Measurements from ENCODE around the gene SCYGR5.
"Not testable (repeated sequence)": the region's sequence is repeated elsewhere in the genome, so short reads cannot be mapped to it uniquely, and the experiment has no call there.

The SCYGR5 gene

DNA sequence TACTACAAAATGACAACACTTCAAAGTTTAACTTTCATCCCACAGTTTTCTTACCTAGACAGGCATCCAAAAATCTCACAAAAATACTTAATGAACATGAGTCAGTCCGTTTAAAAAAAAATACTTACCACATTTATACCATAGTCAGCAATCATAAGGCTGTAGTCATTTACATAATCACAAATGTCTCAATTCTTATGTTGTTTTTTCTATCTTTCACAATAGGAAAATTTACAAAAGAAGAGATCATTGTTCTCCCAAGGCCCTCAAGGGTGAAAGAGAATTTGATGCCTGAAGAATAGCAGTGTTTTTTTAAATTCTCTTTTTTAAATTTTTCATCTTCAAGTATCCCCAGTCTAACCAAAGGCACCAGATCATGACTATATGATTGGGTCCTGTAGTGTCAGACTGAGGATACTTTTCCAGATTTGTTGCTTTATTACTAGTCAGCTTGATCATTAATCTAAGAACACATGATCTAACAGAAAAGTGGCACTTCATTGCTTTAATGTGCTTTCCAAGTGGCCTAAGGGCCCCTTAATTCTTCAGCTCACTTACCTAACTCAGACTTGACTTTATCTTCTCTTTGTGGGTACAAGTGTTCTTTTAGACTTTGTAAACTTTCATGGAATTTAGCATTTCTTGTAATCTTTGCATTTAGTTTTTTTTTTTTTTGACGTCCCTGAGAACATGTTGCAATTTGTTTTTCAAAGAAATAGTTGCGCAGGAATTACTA, 4.7 kb downstream of the SCYGR5 start:
- no peak for FAIRE-seq
- no peak for DNase-seq (ENCODE audit: insufficient read length, low spot score)

DNA sequence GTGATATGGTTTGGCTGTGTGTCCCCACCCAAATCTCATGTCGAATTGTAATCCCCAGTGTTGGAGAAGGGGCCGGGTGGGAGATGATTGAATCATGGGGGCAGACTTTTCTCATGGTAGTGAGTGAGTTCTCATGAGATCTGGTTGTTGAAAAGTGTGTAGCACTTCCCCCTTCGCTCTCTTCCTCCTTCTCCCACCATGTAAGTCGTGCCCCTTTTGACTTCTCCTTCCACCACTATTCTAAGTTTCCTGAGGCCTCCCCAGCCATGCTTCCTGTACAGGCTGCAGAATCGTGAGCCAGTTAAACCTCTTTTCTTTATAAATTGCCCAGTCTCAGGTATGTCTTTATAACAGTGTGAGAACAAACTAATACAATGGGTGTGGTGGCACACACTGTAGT, 7.0 kb downstream of the SCYGR5 start:
- FAIRE-seq; DNase-seq (ENCODE audit: insufficient read length, low spot score): not testable (repeated sequence)

GRCh38 chr2:227674485-227674884, 7.9 kb downstream of the SCYGR5 start:
- FAIRE-seq (no peak), DNase-seq (ENCODE audit: insufficient read length, low spot score) (no peak)

- DNase-seq (ENCODE audit: insufficient read length, low spot score) (no peak), FAIRE-seq (no peak)
These were observed 11.3 kb downstream of the SCYGR5 start for GRCh38 chr2:227677928-227678327.

GRCh38 chr2:227684258-227684657, 17.7 kb downstream of the SCYGR5 start:
- FAIRE-seq (no peak), DNase-seq (ENCODE audit: insufficient read length, low spot score) (no peak)

- FAIRE-seq (no peak), DNase-seq (ENCODE audit: insufficient read length, low spot score) (no peak)
These were observed 20.6 kb downstream of the SCYGR5 start for GRCh38 chr2:227687189-227687588.

DNA sequence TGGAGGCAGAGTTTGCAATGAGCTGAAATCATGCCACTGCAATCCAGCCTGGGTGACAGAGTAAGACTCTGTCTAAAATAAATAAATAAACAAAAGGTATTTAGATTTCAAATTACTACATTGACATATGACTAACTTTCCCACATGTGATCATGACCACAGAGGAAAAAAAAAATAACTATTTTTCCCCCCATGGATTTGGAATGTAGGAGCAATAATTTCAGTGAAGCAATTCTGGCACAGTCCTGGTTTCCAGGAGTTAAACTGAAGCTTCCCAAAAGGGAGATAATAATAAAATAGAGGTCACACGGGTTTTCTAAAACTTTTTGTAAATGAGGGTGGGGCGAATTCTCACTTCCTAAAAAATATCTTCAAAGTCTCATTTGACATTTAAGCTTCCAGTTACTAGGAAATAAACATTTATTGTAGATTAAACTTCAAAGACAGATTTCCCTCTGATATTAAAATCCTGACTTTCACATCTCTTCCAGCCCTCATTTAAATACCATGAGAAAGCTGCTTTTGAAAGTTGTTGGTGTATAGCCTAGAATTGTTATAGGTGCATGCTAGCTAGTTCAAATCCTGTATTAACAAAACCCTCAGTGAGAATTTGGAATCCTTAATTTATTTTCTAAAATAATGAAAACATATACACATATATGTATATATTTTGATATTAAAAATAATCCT, 30.5 kb downstream of the SCYGR5 start:
- DNase-seq (ENCODE audit: insufficient read length, low spot score) (no peak), FAIRE-seq (no peak)

DNA sequence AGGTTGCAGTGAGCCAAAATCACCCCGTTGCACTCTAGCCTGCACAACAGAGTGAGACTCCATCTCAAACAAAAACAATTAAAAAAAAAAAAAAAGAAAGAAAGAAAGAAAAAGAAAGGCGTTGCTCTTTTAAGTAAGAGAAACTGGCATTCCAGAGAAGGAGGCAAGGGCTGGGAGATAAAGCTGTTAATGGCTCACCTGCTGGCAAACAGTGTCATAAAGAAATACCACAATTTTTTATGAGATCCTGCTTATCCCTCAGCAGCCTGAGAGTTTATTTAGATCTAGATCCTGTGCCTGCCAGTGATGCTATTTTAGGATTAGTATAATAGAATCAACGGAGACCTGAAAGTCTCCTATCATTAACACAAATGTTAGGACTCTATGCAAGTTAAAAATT, 35.0 kb downstream of the SCYGR5 start:
- FAIRE-seq, result no peak

GRCh38 chr2:227703280-227703732, 36.7 kb downstream of the SCYGR5 start:
- FAIRE-seq (peak; percentile 49), DNase-seq (ENCODE audit: insufficient read length, low spot score) (peak; percentile 62)

More for the DNA sequence above, 35.0 kb downstream of the SCYGR5 start:
- no peak for DNase-seq (ENCODE audit: insufficient read length, low spot score)

- DNase-seq (ENCODE audit: insufficient read length, low spot score), result peak; percentile 45
- FAIRE-seq, result no peak
These were observed 37.4 kb downstream of the SCYGR5 start for GRCh38 chr2:227703961-227704360.

DNA sequence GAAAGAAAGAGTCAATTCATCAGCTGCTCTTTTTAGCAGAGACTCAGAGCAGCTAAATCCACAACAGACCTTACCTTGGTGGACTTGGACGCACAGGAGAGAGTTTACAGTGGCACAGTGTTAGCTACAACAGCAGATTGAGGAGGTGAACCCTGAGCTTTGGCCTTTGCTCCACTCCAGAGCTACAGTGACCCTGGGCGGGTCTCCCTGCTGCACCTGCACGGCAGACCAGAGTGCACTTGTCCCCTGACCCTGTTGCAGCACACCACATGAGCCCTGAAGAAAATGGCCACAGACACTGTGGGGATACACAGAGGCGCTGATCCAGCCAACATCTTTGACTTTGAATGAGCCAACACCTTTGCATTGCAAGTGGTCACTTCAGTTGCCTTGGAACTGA, 40.3 kb downstream of the SCYGR5 start:
- FAIRE-seq (no peak), DNase-seq (ENCODE audit: insufficient read length, low spot score) (no peak)

GRCh38 chr2:227707390-227707789, 40.8 kb downstream of the SCYGR5 start:
- FAIRE-seq, result no peak
- DNase-seq (ENCODE audit: insufficient read length, low spot score), result no peak

- FAIRE-seq, result no peak
These were observed 44.4 kb downstream of the SCYGR5 start for GRCh38 chr2:227710986-227711385.

DNA sequence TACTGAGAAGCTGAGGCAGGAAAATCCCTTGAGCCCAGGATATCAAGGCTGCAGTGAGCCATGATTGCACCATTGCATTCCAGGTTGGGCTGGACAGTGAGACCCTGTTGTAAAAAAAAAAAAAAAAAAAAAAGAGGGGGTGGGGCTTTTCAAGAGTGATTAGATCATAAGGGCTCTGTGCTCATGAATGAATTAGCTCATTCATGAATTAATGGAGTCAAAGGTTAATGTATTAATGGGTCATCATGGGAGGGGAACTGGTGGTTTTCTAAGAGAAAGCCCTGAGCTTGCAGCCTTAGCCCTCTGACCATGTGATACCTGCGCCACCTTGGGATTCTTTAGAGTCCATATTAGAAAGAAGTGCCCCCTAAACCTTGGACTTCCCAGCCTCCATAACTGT, 46.7 kb downstream of the SCYGR5 start:
- FAIRE-seq (no peak), DNase-seq (ENCODE audit: insufficient read length, low spot score) (no peak)

More at GRCh38 chr2:227710986-227711385, 44.4 kb downstream of the SCYGR5 start:
- no peak for DNase-seq (ENCODE audit: insufficient read length, low spot score)

GRCh38 chr2:227716501-227716900, 49.9 kb downstream of the SCYGR5 start:
- DNase-seq (ENCODE audit: insufficient read length, low spot score) (no peak), FAIRE-seq (no peak)
